Hematopoietic multipotent progenitor cell (in vitro differentiated cells): ENCODE results near the gene PTPRJ. TPM values are rescaled to one million over a fixed set of nuclear protein-coding genes. Genes with fewer than 3 reads are reported as not detected.

Source experiments
- DNase-seq, 3 donors: peaks; one replicate each; pipeline ENCODE4 v3.0.0-alpha.2; 2011 to 2015; ENCODE audit warnings: low read depth in 2 of 3, low spot score in 2 of 3
- total RNA-seq: library from RNA; depleted of rRNA; stranded (reverse); fragments of >200 nt; gene quantifications from one replicate; pipeline ENCODE4 v1.2.3, GENCODE V29; 2012

The PTPRJ gene
- total RNA-seq, 1 donor, result 2.2 TPM

- no peak for DNase-seq
Measured at GRCh38 chr11:47992959-47993820, 12.8 kb downstream of the PTPRJ start.

GRCh38 chr11:47994417-47994816 lies 14.1 kb downstream of the PTPRJ start:
- DNase-seq, result no peak

- no peak for DNase-seq
Measured at GRCh38 chr11:47995360-47995769, 15.0 kb downstream of the PTPRJ start.

- DNase-seq, result no peak
Measured at GRCh38 chr11:47997063-47998053, 17.0 kb downstream of the PTPRJ start.

- no peak for DNase-seq
Measured at GRCh38 chr11:47998345-47998732, 18.0 kb downstream of the PTPRJ start.

GRCh38 chr11:47998733-47999359 lies 18.5 kb downstream of the PTPRJ start:
- DNase-seq, result no peak

GRCh38 chr11:48000432-48000831 lies 20.1 kb downstream of the PTPRJ start:
- no peak for DNase-seq

GRCh38 chr11:48001438-48002021 lies 21.2 kb downstream of the PTPRJ start:
- peak in 1 of 3 donors; percentile 74 for DNase-seq

- no peak for DNase-seq
Measured at GRCh38 chr11:48002561-48002960, 22.2 kb downstream of the PTPRJ start.

GRCh38 chr11:48003926-48004325 lies 23.6 kb downstream of the PTPRJ start:
- DNase-seq, result no peak

GRCh38 chr11:48004456-48004855 lies 24.1 kb downstream of the PTPRJ start:
- DNase-seq, result no peak

- DNase-seq, result no peak
Measured at GRCh38 chr11:48005136-48005535, 24.8 kb downstream of the PTPRJ start.

- DNase-seq, result no peak
Measured at GRCh38 chr11:48005831-48006270, 25.5 kb downstream of the PTPRJ start.

GRCh38 chr11:48006301-48006992 lies 26.1 kb downstream of the PTPRJ start:
- peak in 2 of 3 donors; percentile 41 to 63 for DNase-seq

- no peak for DNase-seq
Measured at GRCh38 chr11:48007677-48008076, 27.3 kb downstream of the PTPRJ start.

- no peak for DNase-seq
Measured at GRCh38 chr11:48008951-48009270, 28.6 kb downstream of the PTPRJ start.

- no peak for DNase-seq
Measured at GRCh38 chr11:48011102-48011797, 30.9 kb downstream of the PTPRJ start.

- DNase-seq, result no peak
Measured at GRCh38 chr11:48011798-48012391, 31.5 kb downstream of the PTPRJ start.

GRCh38 chr11:48013269-48013901 lies 33.0 kb downstream of the PTPRJ start:
- no peak for DNase-seq
